AG04449 (cell line): ENCODE results near the gene HEATR3.

Experiments used
- CTCF ChIA-PET: fragments of 350-600 bp; formaldehyde crosslinking; extraction: SDS; loops from one replicate; lab custom pipeline; 2021; ENCODE audit warnings: antibody characterized with exemption; lab: Yijun Ruan, JAX
- POLR2A ChIA-PET: fragments of 400-600, 350-600 bp; formaldehyde crosslinking; extraction: SDS; loops from one replicate; lab custom pipeline; 2020; ENCODE audit warnings: antibody characterized with exemption, inconsistent platforms; lab: Yijun Ruan, JAX
- DNase-seq: peaks from one replicate; pipeline ENCODE4 v3.0.0-alpha.2; 2010; ENCODE audit warnings: low read depth, low spot score
- H3K4me3 ChIP-seq: 2 replicates; pipeline ENCODE4 v1.5.1; 2011; ENCODE audit warnings: low read depth, mild to moderate bottlenecking, control low read depth, low read length
- CTCF ChIP-seq: IDR thresholded peaks from one replicate; pipeline ENCODE4 v1.5.1; 2011; ENCODE audit warnings: mild to moderate bottlenecking, moderate library complexity, low read length, control low read depth, inconsistent platforms; ENCODE audit not compliant: insufficient read depth; ENCODE audit errors: missing control alignments

HEATR3 gene

GRCh38 chr16:50155925-50156324 is 90.2 kb downstream of the HEATR3 start:
- no peak for TF ChIP-seq CTCF
- ChIA-PET CTCF (interaction anchor here (0.9 to 3.5 kb wide), 3 partner anchors 55 to 131 kb away, joined by 4 to 14 read pairs (median 12); partner anchors contain the start of gene CNEP1R1), POLR2A (no interaction called here)
- no peak for DNase-seq
- H3K4me3 ChIP-seq, result peak overlapping the region; percentile 80
